Coronary artery (tissue), 2 donors: ENCODE data around the gene GEMIN5.
A peak's percentile ranks its signal among the peaks of the same experiment; 100 is the strongest.
"Not testable (repeated sequence)": the region's sequence is repeated elsewhere in the genome, so short reads cannot be mapped to it uniquely, and the experiment has no call there.

Source experiments
- DNase-seq: peaks from one replicate; pipeline ENCODE4 v3.0.0-alpha.2; 2017; ENCODE audit warnings: low spot score
- H3K27ac ChIP-seq, 2 donors: fragments of 200-600 bp; sonication (generic); one replicate each; pipeline ENCODE4 v1.5.1; 2016 to 2019
- H3K4me3 ChIP-seq: fragments of 200-600 bp; sonication (generic); 2 replicates; pipeline ENCODE4 v1.5.1; 2016; ENCODE audit warnings: mild to moderate bottlenecking, moderate library complexity
- TF ChIP-seq, protein P1 (sequence below): fragments of 200-600 bp; sonication (generic); IDR thresholded peaks from one replicate; pipeline ENCODE4 v1.5.1; 2019; ENCODE audit warnings: antibody characterized with exemption

GEMIN5 gene

DNA sequence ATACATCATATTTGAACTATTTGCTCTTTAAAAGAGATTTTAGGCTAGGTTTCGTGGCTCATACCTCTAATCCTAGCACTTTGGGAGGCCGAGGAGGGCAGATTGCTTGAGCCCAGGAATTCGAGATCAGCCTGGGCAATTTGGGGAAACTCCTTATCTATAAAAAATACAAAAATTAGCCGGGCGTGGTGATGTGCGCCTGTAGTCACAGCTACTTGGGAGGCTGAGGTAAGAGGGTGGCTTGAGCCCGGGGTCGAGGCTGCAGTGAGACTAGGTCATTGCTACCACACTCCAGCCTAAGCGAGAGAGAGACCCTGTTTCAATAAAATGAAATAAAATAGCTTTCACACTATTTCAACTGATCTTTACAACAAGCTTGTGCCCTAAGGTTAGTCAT is 2.4 kb upstream of the GEMIN5 start:
- H3K4me3 ChIP-seq: peak overlapping the region; percentile 83
- peak overlapping the region; percentile 59 to 86 for H3K27ac ChIP-seq
- TF ChIP-seq, protein P1, sequence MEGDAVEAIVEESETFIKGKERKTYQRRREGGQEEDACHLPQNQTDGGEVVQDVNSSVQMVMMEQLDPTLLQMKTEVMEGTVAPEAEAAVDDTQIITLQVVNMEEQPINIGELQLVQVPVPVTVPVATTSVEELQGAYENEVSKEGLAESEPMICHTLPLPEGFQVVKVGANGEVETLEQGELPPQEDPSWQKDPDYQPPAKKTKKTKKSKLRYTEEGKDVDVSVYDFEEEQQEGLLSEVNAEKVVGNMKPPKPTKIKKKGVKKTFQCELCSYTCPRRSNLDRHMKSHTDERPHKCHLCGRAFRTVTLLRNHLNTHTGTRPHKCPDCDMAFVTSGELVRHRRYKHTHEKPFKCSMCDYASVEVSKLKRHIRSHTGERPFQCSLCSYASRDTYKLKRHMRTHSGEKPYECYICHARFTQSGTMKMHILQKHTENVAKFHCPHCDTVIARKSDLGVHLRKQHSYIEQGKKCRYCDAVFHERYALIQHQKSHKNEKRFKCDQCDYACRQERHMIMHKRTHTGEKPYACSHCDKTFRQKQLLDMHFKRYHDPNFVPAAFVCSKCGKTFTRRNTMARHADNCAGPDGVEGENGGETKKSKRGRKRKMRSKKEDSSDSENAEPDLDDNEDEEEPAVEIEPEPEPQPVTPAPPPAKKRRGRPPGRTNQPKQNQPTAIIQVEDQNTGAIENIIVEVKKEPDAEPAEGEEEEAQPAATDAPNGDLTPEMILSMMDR: no peak
- DNase-seq: no peak

DNA sequence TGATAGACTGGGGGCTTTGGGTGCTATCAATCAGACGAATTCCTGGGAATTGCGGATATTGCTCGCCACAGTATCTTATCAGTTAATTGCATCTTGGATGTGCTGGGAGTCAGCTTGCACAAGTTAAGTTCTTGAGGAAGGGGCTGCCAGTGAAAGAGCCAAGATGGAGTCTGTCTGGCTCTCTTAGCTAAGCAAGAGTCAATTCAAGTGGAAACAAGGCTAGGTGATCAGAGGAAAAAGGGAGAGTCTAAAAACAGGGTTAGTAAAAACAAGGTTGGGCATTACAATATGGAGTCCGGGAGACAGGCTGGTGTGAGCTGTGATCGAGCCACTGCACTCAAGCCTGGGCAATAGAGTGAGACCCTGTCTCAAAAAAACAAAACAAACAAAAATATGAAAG is 1.4 kb upstream of the GEMIN5 start:
- not testable (repeated sequence) for H3K27ac ChIP-seq, DNase-seq, H3K4me3 ChIP-seq

DNA sequence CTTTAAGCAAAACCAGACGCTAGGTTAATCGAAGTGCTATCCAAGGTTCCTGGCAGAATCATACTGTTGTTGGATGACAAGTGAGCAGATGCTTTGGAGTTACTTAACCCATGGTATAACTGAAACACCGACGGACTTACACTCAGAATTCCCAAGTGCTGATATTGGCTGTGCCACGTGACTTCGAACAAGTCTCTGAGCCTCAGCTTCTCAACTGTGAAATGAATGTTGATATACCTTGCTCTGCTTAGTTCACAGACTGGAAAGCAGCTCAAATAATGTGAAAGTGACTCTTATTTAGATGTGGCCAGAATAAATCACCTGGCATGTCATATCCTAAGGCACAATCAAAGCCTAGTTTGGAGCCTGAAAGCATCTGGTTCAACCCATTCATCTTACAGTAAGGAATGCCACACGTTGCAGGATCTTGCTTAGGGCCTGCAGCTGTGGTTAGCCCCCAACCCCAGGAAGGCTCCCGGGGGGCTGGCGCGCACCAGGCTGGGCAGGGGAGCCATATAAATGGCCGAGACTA is 759 bp downstream of the GEMIN5 start:
- H3K4me3 ChIP-seq: peak overlapping the region; percentile 93
- H3K27ac ChIP-seq: peak overlapping the region in 1 of 2 donors; percentile 86
- TF ChIP-seq, protein P1: no peak
- DNase-seq: no peak

DNA sequence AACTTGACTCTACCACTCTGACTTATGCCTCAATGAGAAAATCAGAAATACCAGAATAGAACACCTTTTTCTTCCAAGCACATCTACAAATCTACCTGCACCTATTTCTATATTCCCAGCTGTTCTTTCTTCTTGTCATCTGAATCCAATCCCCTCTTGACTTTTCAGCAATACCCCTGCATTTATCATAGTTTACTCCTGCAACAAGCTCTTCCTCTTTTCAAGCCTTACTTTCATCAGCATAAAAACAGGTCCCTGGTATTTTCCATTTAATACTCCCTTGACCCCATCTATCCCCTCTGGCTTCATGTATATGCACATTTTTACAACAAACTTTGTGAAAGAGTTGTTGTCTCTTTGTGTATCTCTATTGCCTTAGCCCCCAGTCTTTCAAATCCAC is 3.1 kb downstream of the GEMIN5 start:
- TF ChIP-seq, protein P1: no peak
- DNase-seq: no peak
- Histone ChIP-seq H3K27ac (no peak overlapping the region), H3K4me3 (no peak overlapping the region)

DNA sequence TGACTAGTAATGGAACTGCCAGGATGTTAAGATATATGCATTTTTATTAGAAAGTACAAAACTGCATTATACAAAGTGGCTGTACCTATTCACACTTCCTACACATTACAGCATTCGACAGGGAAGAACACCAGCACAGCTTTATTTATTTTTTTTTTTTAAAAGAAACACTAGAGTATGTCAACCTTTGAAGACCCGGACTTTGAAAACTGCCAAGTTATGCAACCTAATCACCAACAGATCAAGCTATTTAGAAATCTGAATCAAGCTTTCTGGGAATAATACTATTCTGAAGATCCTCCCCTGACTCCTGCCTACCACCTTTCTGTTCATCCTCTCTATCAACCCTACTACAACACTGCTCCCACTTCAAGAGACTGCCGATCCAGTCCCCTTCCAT is 4.5 kb downstream of the GEMIN5 start:
- no peak overlapping the region for H3K27ac ChIP-seq
- no peak overlapping the region for H3K4me3 ChIP-seq
- DNase-seq: no peak
- TF ChIP-seq, protein P1: no peak

DNA sequence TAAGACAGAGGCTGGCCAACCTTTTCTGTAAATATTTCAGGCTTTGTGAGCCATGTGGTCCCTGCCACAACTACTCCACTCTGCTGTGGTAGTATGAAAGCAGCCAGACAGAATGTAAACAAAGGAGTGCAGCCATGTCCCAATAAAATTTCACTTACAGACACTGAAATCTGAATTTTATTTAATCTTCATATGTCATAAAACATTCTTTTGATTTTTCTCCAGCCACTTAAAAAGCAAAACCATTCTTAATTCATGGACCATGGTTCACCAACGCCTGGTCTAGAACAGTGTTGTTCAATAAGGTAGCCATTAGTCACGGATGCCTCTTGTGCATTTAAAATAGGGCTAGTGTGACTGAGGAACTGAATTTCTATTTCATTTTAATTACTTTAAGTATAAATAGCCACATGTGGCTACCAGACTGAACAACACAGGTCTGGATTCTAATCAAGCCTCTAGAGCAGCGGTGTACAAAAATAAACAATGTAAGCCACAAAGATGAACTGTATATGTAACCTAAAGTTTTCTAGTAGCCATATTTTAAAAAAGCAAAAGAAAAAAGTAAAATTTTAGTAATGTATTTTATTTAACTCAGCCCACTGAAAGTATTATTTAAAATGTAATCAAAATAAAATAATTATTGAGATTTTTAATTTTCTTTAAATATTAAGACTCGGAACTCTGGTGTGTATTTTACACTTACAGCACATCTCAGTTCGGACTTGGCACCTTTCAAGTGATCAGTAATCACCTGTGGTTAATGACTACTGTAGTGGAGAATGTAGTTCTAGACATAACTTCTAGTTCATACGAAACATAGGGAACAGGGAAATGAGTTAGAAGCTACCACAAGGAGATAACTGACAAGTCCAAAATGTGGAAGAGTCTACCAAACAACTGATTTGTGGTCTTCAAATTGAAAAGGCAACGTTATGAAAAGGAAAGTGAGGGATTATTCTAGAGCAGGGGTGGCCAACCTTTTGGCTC is 14.3 kb downstream of the GEMIN5 start:
- H3K4me3 ChIP-seq: no peak overlapping the region
- H3K27ac ChIP-seq: no peak overlapping the region
- DNase-seq: no peak
- TF ChIP-seq, protein P1: no peak

DNA sequence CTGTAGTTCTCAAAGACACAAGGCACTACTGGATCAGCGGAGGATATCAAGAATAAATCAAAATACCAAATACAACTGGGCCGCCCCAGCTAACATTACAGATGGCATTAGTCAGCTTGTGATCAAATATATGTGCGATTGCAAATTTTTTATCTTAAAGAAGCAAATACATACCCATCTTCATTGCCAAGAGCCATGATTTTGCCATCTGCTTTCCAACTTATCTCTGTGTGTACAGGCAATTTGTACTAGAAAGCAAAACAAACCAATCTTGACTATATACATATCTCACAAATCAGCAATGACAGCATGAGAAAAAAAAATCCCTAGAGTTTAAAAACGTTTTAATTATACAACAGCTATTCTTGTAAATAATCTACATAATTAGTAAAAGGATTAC is 20.3 kb downstream of the GEMIN5 start:
- no peak for DNase-seq
- no peak overlapping the region for H3K27ac ChIP-seq
- no peak overlapping the region for H3K4me3 ChIP-seq
- TF ChIP-seq, protein P1: no peak
